GM18951 (cell line): ENCODE results near the gene KCNK1.
"Not testable (repeated sequence)": the region's sequence is repeated elsewhere in the genome, so short reads cannot be mapped to it uniquely, and the experiment has no call there.

Experiments
- POLR2A ChIP-seq: IDR thresholded peaks from 4 replicates; pipeline ENCODE4 v1.6.1; 2011; ENCODE audit warnings: mild to moderate bottlenecking; ENCODE audit not compliant: insufficient read length, insufficient read depth; ENCODE audit errors: extremely low read depth
- in situ Hi-C: fragments of 300-500 bp; cut with MboI; formaldehyde crosslinking; loops from one replicate; pipeline ENCODE4 v1.12.0; 2022; ENCODE audit warnings: low sequenced_read_pairs, mixed read lengths, inconsistent platforms; ENCODE audit not compliant: unreplicated experiment

KCNK1 gene

GRCh38 chr1:233614173-233614742 lies 352 bp downstream of the KCNK1 start:
- in situ Hi-C loops: no loop called here
- TF ChIP-seq POLR2A: no peak

GRCh38 chr1:233614743-233615521 lies 1.0 kb downstream of the KCNK1 start:
- TF ChIP-seq POLR2A: no peak
- in situ Hi-C loops: no loop called here

GRCh38 chr1:233615571-233615970 lies 1.7 kb downstream of the KCNK1 start:
- in situ Hi-C loops: no loop called here
- TF ChIP-seq POLR2A: no peak

GRCh38 chr1:233617025-233617424 lies 3.1 kb downstream of the KCNK1 start:
- in situ Hi-C loops: no loop called here
- no peak for TF ChIP-seq POLR2A

- in situ Hi-C loops: not testable (repeated sequence)
Measured at GRCh38 chr1:233619414-233619813, 5.5 kb downstream of the KCNK1 start.

- in situ Hi-C loops: no loop called here
- no peak for TF ChIP-seq POLR2A
Measured at GRCh38 chr1:233620065-233620464, 6.2 kb downstream of the KCNK1 start.

GRCh38 chr1:233621923-233622322 lies 8.0 kb downstream of the KCNK1 start:
- in situ Hi-C loops: no loop called here
- TF ChIP-seq POLR2A: no peak

- in situ Hi-C loops: no loop called here
- TF ChIP-seq POLR2A: no peak
Measured at GRCh38 chr1:233624289-233624688, 10.4 kb downstream of the KCNK1 start.

- in situ Hi-C loops: no loop called here
Measured at GRCh38 chr1:233625087-233625486, 11.2 kb downstream of the KCNK1 start.

GRCh38 chr1:233625510-233625981 lies 11.6 kb downstream of the KCNK1 start:
- TF ChIP-seq POLR2A: no peak
- in situ Hi-C loops: no loop called here

More at GRCh38 chr1:233625087-233625486, 11.2 kb downstream of the KCNK1 start:
- no peak for TF ChIP-seq POLR2A

GRCh38 chr1:233627376-233627775 lies 13.5 kb downstream of the KCNK1 start:
- no peak for TF ChIP-seq POLR2A
- in situ Hi-C loops: no loop called here

GRCh38 chr1:233627823-233628222 lies 13.9 kb downstream of the KCNK1 start:
- in situ Hi-C loops: no loop called here
- TF ChIP-seq POLR2A: no peak

GRCh38 chr1:233629305-233629935 lies 15.5 kb downstream of the KCNK1 start:
- TF ChIP-seq POLR2A: no peak
- in situ Hi-C loops: no loop called here
